Measurements from ENCODE around the gene SYTL4. TPM values are rescaled to one million over a fixed set of nuclear protein-coding genes. Genes with fewer than 3 reads are reported as not detected.

SYTL4 gene
- total RNA-seq, 2 donors from 2014 or later: 19.1 to 21.3 TPM

DNA sequence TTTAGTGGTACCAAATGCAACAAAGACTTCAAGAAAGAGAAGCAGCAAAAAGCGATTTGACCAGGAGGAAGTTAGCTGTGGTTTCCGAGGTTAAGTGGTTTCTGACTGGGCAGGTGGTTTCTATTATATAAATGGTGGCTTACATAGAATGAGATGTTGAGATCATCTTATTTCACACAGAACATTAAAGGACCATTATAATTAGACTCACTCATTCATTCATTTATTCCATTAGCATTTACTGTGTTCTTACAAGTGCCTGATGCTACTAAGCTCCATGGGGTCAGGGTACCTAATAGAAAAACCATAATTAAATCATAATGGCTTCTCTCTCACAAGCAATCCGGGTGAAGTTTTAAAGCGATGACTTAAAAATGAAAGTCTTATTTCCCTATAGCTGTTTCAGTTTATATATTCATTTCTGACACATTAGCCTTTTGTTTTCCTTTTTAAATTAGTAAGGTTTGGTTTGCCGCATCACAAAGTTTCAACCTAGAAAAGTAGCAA lies 105.9 kb downstream of the SYTL4 start:
- H3K27ac ChIP-seq: no peak overlapping the region
- DNase-seq (no peak), ATAC-seq (no peak)
- WGBS, 2 donors: 70 to 79% methylated on average over 5 of the region's 5 CpGs
- H3K9me3 ChIP-seq: no peaks in the 10 kb centered on the region
- no peak overlapping the region for H3K4me3 ChIP-seq
- no peaks in the 10 kb centered on the region for H3K27me3 ChIP-seq
- TF ChIP-seq, protein P1, sequence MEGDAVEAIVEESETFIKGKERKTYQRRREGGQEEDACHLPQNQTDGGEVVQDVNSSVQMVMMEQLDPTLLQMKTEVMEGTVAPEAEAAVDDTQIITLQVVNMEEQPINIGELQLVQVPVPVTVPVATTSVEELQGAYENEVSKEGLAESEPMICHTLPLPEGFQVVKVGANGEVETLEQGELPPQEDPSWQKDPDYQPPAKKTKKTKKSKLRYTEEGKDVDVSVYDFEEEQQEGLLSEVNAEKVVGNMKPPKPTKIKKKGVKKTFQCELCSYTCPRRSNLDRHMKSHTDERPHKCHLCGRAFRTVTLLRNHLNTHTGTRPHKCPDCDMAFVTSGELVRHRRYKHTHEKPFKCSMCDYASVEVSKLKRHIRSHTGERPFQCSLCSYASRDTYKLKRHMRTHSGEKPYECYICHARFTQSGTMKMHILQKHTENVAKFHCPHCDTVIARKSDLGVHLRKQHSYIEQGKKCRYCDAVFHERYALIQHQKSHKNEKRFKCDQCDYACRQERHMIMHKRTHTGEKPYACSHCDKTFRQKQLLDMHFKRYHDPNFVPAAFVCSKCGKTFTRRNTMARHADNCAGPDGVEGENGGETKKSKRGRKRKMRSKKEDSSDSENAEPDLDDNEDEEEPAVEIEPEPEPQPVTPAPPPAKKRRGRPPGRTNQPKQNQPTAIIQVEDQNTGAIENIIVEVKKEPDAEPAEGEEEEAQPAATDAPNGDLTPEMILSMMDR (IDR thresholded peaks at IDR 0.05): no peak
- TF ChIP-seq POLR2A (IDR thresholded peaks at IDR 0.05): no peak
- no peaks in the 10 kb centered on the region for H3K4me1 ChIP-seq
- intact Hi-C loops (cut with DNase I): no loop called here
- no peaks in the 10 kb centered on the region for H3K36me3 ChIP-seq (replicated peaks in 1 of 2; ENCODE audit: insufficient read depth in 1 of 2, low read depth in 2 of 2)

Other genes starting within 250 kb of the SYTL4 start
- under 1 TPM in 1 of 2 donors, not detected in 1; 0.99 TPM for gene TNMD, start 147.2 kb downstream of the SYTL4 start, total RNA-seq
- gene TSPAN6, start 95.3 kb downstream of the SYTL4 start, total RNA-seq: 10 to 100 TPM in 1 of 2 donors, 1 to 10 TPM in 1; 8.2 to 19.2 TPM
- gene SRPX2, start 87.9 kb downstream of the SYTL4 start, total RNA-seq: 10 to 100 TPM in 1 of 2 donors, 1 to 10 TPM in 1; 8.6 to 15.5 TPM
- gene CSTF2, start 88.3 kb upstream of the SYTL4 start, total RNA-seq: 1 to 10 TPM; 7.0 to 9.9 TPM
- gene NOX1, start 142.2 kb upstream of the SYTL4 start, total RNA-seq: not detected
- not detected for gene XKRX, start 196.8 kb upstream of the SYTL4 start, total RNA-seq
- not detected for gene ARL13A, start 237.6 kb upstream of the SYTL4 start, total RNA-seq